ENCODE results near the gene C15orf61. TPM values are rescaled to one million over a fixed set of nuclear protein-coding genes. Genes with fewer than 3 reads are reported as not detected.

The C15orf61 gene
- total and polyA plus RNA-seq, 10 donors, result 0.87 to 10.0 (median 3.4) TPM

DNA sequence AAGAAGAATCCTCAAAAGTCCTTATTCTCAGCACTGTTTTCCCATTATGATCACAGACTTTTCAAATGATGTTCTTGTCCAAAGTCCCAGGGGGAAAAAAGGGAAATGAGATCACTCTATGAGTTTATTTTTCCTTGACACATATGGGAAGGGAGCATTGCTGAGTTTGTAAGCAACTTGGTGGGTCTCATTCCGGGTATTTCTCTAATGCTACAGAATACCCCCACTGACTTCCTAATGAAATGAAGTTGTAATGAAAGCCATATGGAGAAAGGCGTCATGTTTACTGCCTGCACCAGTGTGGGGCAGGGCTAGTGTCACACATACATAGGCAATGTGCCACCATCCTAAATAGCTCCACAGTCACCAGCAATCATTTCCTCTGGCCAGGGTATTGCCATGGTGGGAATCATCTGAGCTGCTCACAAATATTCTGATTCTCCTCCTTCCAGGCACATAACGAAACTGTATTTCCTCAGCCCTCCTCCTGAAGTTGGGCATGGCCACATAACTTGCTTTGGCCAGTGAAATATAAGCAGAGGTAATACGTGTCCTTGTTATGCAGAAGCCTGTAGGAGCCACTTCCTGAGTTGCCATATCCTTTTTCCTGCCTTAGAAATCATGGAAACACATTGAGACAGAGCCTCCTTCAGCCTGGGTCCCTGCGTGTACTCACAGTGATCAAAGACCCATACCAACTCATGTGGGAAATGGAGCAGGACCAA is 41.0 kb upstream of the C15orf61 start:
- no peak for DNase-seq
- intact Hi-C loops (cut with DNase I; ENCODE audit: low total_unique reads), result no loop called here

GRCh38 chr15:67480741-67481140 is 40.2 kb upstream of the C15orf61 start:
- no peaks in the 10 kb centered on the region for H3K27me3 ChIP-seq (replicated peaks in 1 of 7)
- H3K4me1 ChIP-seq, result no peaks in the 10 kb centered on the region
- peaks cover 0 to 11% (median 7%) of the 10 kb centered on the region in 8 donors for H3K9me3 ChIP-seq
- H3K27ac ChIP-seq, result no peak overlapping the region
- no peak for DNase-seq
- TF ChIP-seq POLR2A (IDR thresholded peaks at IDR 0.05) (no peak), CTCF (IDR thresholded peaks at IDR 0.05 in 8 of 11, conservative IDR thresholded peaks at IDR 0.05 in 3 of 11) (no peak), POLR2AphosphoS5 (IDR thresholded peaks at IDR 0.05) (no peak)
- 87 to 97% (median 91%) methylated on average over 1 of the region's 1 CpG for WGBS, 5 donors
- no peak overlapping the region for H3K4me3 ChIP-seq
- no peaks in the 10 kb centered on the region for H3K36me3 ChIP-seq
- intact Hi-C loops (cut with DNase I; ENCODE audit: low total_unique reads), result no loop called here

More for the DNA sequence above, 41.0 kb upstream of the C15orf61 start:
- peaks cover 0 to 7% (median 1%) of the 10 kb centered on the region in 8 donors for H3K9me3 ChIP-seq
- H3K4me1 ChIP-seq, result no peaks in the 10 kb centered on the region
- no peaks in the 10 kb centered on the region for H3K27me3 ChIP-seq (replicated peaks in 1 of 7)
- no peak overlapping the region for H3K27ac ChIP-seq
- TF ChIP-seq CTCF (IDR thresholded peaks at IDR 0.05 in 8 of 11, conservative IDR thresholded peaks at IDR 0.05 in 3 of 11) (no peak), POLR2AphosphoS5 (IDR thresholded peaks at IDR 0.05) (no peak), POLR2A (IDR thresholded peaks at IDR 0.05) (no peak)
- WGBS, 5 donors, result 65 to 81% (median 71%) methylated on average over 5 of the region's 5 CpGs
- no peak overlapping the region for H3K4me3 ChIP-seq
- no peaks in the 10 kb centered on the region for H3K36me3 ChIP-seq

- no peak overlapping the region for H3K4me3 ChIP-seq
- intact Hi-C loops (cut with DNase I; ENCODE audit: low total_unique reads), result no loop called here
- DNase-seq, result no peak
- no peak overlapping the region for H3K27ac ChIP-seq
- no peaks in the 10 kb centered on the region for H3K27me3 ChIP-seq (replicated peaks in 1 of 7)
- no peak for TF ChIP-seq POLR2A (IDR thresholded peaks at IDR 0.05)
- TF ChIP-seq CTCF (IDR thresholded peaks at IDR 0.05 in 8 of 11, conservative IDR thresholded peaks at IDR 0.05 in 3 of 11), result no peak
- TF ChIP-seq POLR2AphosphoS5 (IDR thresholded peaks at IDR 0.05), result no peak
- H3K9me3 ChIP-seq, result peaks cover 0 to 11% (median 7%) of the 10 kb centered on the region in 8 donors
- no peaks in the 10 kb centered on the region for H3K36me3 ChIP-seq
- 79 to 95% (median 90%) methylated on average over 2 of the region's 2 CpGs for WGBS, 5 donors
- H3K4me1 ChIP-seq, result no peaks in the 10 kb centered on the region
Observed at GRCh38 chr15:67481680-67482079, 39.3 kb upstream of the C15orf61 start.

DNA sequence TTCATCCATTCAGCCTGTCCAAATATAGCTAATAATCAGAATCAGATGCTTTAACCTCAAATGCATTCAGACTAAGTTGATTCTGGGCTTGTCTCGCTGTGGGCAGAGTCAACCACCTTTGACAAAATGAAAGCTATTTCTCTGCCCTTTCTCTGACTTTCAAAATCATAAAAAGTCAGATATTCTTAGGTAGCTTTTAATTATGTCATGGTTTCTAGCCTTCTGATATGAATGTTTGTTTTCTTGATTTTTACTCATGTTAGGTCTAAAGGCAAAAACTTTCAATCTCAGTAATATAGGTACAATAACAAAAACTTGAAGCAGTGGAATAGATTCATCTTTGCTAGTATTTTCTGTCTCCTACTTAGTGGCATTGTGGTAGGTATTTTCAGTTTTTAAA is 25.3 kb upstream of the C15orf61 start:
- Histone ChIP-seq H3K27me3 (replicated peaks in 1 of 7) (no peaks in the 10 kb centered on the region), H3K4me3 (no peak overlapping the region), H3K27ac (no peak overlapping the region), H3K4me1 (no peaks in the 10 kb centered on the region), H3K36me3 (peaks cover 0 to 7% (median 0%) of the 10 kb centered on the region in 6 donors), H3K9me3 (no peaks in the 10 kb centered on the region)
- DNase-seq, result no peak
- 71 to 93% (median 85%) methylated on average over 1 of the region's 1 CpG for WGBS, 5 donors
- TF ChIP-seq POLR2AphosphoS5 (IDR thresholded peaks at IDR 0.05), result no peak
- TF ChIP-seq POLR2A (IDR thresholded peaks at IDR 0.05), result no peak
- TF ChIP-seq CTCF (IDR thresholded peaks at IDR 0.05 in 8 of 11, conservative IDR thresholded peaks at IDR 0.05 in 3 of 11), result no peak
- intact Hi-C loops (cut with DNase I; ENCODE audit: low total_unique reads), result no loop called here

Measured in spleen (tissue), 11 donors.